ENCODE measurements around the gene OSBPL7. TPM values are rescaled to one million over a fixed set of nuclear protein-coding genes. Genes with fewer than 3 reads are reported as not detected.

Gene OSBPL7
- total and polyA plus RNA-seq, 2 of the 4 experiments (the other 2 are of a cell fraction) = 5.2 to 14.5 TPM

GRCh38 chr17:47870056-47870455 lies 48.5 kb upstream of the OSBPL7 start:
- no peak overlapping the region for H3K27ac ChIP-seq (ENCODE audit: insufficient read depth, low read length)
- no peak overlapping the region for H3K56ac ChIP-seq (ENCODE audit: extremely low read depth, insufficient read depth, low read length)
- no peak overlapping the region for H3K9ac ChIP-seq (ENCODE audit: low read depth, low read length)
- H2BK15ac ChIP-seq (ENCODE audit: low read depth, low read length) = no peak overlapping the region
- H3K27me3 ChIP-seq (ENCODE audit: control insufficient read depth, insufficient read depth, low read length) = peaks cover 57% of the 10 kb centered on the region
- no peak overlapping the region for H3K18ac ChIP-seq (ENCODE audit: low read depth, low read length)
- no peak overlapping the region for H2AK5ac ChIP-seq (ENCODE audit: low read depth, low read length)
- H3K4me2 ChIP-seq (ENCODE audit: low read depth, low read length) = no peak overlapping the region
- no peak overlapping the region for H4K8ac ChIP-seq (ENCODE audit: low read depth in 2 of 2, low read length in 2 of 2)
- ChIA-PET CTCF (no interaction called here), POLR2A (ENCODE audit: unreplicated experiment) (no interaction called here)
- ATAC-seq (ENCODE audit: low read depth) (no peak), DNase-seq (no peak)
- H3K14ac ChIP-seq (replicated peaks; ENCODE audit: low read depth, low read length) = no peak overlapping the region
- no peak overlapping the region for H3K4me3 ChIP-seq (ENCODE audit: insufficient read depth, low read depth, low read length)
- TF ChIP-seq RFX5 (IDR thresholded peaks at IDR 0.05; ENCODE audit: low read depth, low read length) (no peak), FOS (IDR thresholded peaks at IDR 0.05; ENCODE audit: low read depth, low read length) (no peak), SMC3 (IDR thresholded peaks at IDR 0.05; ENCODE audit: low read depth, low read length) (no peak), CTCF (conservative IDR thresholded peaks at IDR 0.05; ENCODE audit: low read depth, low read length) (no peak), BHLHE40 (IDR thresholded peaks at IDR 0.05; ENCODE audit: low read depth, low read length) (no peak), MXI1 (IDR thresholded peaks at IDR 0.05; ENCODE audit: borderline replicate concordance, low read depth, low read length) (no peak), CEBPB (IDR thresholded peaks at IDR 0.05; ENCODE audit: low read depth, low read length) (no peak), NFE2L2 (IDR thresholded peaks at IDR 0.05; ENCODE audit: low read depth, low read length) (no peak), MAFK (IDR thresholded peaks at IDR 0.05; ENCODE audit: low read depth, low read length) (no peak), RAD21 (IDR thresholded peaks at IDR 0.05; ENCODE audit: low read length) (no peak), POLR2A (IDR thresholded peaks at IDR 0.05; ENCODE audit: low read depth, low read length) (no peak), MAZ (IDR thresholded peaks at IDR 0.05; ENCODE audit: borderline replicate concordance, low read depth, low read length) (no peak), RCOR1 (IDR thresholded peaks at IDR 0.05; ENCODE audit: insufficient replicate concordance, low read length) (no peak), CHD1 (IDR thresholded peaks at IDR 0.05; ENCODE audit: low read depth, low read length) (no peak)
- TF ChIP-seq, protein P1, sequence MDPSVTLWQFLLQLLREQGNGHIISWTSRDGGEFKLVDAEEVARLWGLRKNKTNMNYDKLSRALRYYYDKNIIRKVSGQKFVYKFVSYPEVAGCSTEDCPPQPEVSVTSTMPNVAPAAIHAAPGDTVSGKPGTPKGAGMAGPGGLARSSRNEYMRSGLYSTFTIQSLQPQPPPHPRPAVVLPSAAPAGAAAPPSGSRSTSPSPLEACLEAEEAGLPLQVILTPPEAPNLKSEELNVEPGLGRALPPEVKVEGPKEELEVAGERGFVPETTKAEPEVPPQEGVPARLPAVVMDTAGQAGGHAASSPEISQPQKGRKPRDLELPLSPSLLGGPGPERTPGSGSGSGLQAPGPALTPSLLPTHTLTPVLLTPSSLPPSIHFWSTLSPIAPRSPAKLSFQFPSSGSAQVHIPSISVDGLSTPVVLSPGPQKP (IDR thresholded peaks at IDR 0.05; ENCODE audit: borderline replicate concordance, low read depth, low read length) = no peak
- TF ChIP-seq, protein P2, sequence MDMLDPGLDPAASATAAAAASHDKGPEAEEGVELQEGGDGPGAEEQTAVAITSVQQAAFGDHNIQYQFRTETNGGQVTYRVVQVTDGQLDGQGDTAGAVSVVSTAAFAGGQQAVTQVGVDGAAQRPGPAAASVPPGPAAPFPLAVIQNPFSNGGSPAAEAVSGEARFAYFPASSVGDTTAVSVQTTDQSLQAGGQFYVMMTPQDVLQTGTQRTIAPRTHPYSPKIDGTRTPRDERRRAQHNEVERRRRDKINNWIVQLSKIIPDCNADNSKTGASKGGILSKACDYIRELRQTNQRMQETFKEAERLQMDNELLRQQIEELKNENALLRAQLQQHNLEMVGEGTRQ (IDR thresholded peaks at IDR 0.05; ENCODE audit: low read depth, low read length) = no peak
- no peaks in the 10 kb centered on the region for H3K79me1 ChIP-seq (ENCODE audit: low read depth in 1 of 2, low read length in 2 of 2)
- in situ Hi-C loops (cut with MboI; ENCODE audit: low sequenced_read_pairs) (no loop called here), dilution Hi-C loops (cut with HindIII; ENCODE audit: low sequenced_read_pairs, unreplicated experiment) (no loop called here), intact Hi-C loops (cut with micrococcal nuclease) (no loop called here)
- no peak overlapping the region; the same call in 1 of the 2 replicates for H2BK20ac ChIP-seq (ENCODE audit: low read depth, low read length)
- WGBS, 2 experiments (ENCODE audit: extremely low coverage in 2 of 2, insufficient read length in 1 of 2) = no CpG with 5 or more reads among the region's 1 CpG
- no TSS peak for BruUV-seq (replicated peaks)
- H4K20me1 ChIP-seq (ENCODE audit: insufficient read depth, low read length) = no peaks in the 10 kb centered on the region
- no peak overlapping the region for H3K4ac ChIP-seq (ENCODE audit: low read depth, low read length)
- no peak overlapping the region for H4K91ac ChIP-seq (ENCODE audit: insufficient read depth, low read depth, low read length)
- H3K36me3 ChIP-seq (ENCODE audit: control insufficient read depth, insufficient read depth, low read length) = no peaks in the 10 kb centered on the region
- no peak overlapping the region for H3K23ac ChIP-seq (ENCODE audit: low read depth, low read length)
- H2AFZ ChIP-seq (replicated peaks; ENCODE audit: low read length, poor library complexity) = no peak overlapping the region
- H3K4me1 ChIP-seq (ENCODE audit: control insufficient read depth, insufficient read depth, low read length) = peaks cover 5% of the 10 kb centered on the region
- H3K9me1 ChIP-seq (ENCODE audit: insufficient read depth, low read length) = no peaks in the 10 kb centered on the region
- no peak overlapping the region for H4K5ac ChIP-seq (ENCODE audit: low read depth, low read length)
- no peaks in the 10 kb centered on the region for H3K9me3 ChIP-seq (ENCODE audit: control insufficient read depth, insufficient read depth, low read length)
- no peak overlapping the region for H2BK5ac ChIP-seq (ENCODE audit: low read depth, low read length, poor library complexity, severe bottlenecking)
- H2AK9ac ChIP-seq (replicated peaks; ENCODE audit: low read depth, low read length, poor library complexity) = peak overlapping the region; percentile 13
- H2BK120ac ChIP-seq (ENCODE audit: low read depth, low read length) = no peak overlapping the region

Data from IMR-90 (cell line).